COLO829 (cell line): ENCODE measurements around the gene NCAPG2.

Experiments
- DNase-seq: peaks from one replicate; pipeline ENCODE4 v3.0.0; 2012; ENCODE audit warnings: low spot score

NCAPG2 gene, protein sequence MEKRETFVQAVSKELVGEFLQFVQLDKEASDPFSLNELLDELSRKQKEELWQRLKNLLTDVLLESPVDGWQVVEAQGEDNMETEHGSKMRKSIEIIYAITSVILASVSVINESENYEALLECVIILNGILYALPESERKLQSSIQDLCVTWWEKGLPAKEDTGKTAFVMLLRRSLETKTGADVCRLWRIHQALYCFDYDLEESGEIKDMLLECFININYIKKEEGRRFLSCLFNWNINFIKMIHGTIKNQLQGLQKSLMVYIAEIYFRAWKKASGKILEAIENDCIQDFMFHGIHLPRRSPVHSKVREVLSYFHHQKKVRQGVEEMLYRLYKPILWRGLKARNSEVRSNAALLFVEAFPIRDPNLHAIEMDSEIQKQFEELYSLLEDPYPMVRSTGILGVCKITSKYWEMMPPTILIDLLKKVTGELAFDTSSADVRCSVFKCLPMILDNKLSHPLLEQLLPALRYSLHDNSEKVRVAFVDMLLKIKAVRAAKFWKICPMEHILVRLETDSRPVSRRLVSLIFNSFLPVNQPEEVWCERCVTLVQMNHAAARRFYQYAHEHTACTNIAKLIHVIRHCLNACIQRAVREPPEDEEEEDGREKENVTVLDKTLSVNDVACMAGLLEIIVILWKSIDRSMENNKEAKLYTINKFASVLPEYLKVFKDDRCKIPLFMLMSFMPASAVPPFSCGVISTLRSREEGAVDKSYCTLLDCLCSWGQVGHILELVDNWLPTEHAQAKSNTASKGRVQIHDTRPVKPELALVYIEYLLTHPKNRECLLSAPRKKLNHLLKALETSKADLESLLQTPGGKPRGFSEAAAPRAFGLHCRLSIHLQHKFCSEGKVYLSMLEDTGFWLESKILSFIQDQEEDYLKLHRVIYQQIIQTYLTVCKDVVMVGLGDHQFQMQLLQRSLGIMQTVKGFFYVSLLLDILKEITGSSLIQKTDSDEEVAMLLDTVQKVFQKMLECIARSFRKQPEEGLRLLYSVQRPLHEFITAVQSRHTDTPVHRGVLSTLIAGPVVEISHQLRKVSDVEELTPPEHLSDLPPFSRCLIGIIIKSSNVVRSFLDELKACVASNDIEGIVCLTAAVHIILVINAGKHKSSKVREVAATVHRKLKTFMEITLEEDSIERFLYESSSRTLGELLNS

DNA sequence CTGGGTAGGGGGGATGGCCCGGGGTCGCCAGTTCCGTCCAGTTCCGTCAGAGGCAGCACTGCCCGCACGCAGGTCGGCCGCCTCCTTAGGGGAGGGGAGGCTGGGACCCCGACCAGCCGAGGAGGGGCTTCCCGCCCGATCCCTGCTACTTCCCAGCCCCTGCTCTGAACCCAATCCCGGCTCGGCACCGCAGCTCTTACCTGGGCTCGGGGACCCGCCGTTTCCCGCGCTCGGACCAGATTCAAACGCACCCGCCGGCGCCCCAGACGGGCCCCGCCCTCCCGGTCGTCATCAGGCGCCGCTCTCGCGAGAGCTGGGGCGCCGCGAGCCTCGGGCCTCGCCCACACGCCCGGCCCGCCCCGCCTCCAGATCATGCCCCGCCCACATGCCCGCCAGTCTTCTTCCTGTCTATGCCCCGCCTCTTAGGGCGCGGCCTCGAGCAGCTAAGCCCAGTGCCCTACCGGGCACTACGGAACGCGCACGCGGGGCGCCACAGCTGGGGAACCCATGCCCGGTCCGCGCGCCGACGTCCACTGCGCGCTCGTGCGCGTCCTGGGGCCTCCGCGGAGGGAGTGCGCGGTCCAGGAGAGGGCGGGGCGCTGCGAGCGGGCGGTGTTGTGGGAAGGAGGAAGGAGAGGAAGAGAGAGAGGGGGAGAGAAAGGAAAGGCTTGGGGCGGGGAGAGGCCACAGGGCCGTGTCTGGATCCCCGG, at the start of gene NCAPG2:
Gene NCAPG2 (minus strand): TSS at position 281 of the 710 bp plus-strand sequence. CDS start 2,905 bp downstream, outside the sequence.
- DNase-seq = peak; percentile 93

DNA sequence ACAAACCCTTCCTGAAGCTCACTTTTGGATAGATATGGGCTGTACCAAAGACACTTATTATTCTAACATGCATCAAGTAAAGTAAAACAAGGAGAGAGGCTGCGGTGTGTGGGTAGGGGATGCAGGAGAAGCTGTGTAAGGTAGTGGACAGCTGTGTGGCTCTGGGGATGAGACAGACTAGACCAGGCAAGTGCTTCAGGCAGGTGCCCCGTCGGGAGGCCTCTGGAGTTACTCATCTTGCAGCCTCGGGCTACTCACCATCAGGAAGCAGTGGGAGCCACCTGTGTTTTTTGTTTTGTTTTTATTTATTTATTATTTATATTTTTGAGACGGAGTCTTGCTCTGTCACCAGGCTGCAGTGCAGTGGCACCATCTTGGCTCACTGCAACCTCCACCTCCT, 49.3 kb upstream of the NCAPG2 start:
- no peak for DNase-seq

DNA sequence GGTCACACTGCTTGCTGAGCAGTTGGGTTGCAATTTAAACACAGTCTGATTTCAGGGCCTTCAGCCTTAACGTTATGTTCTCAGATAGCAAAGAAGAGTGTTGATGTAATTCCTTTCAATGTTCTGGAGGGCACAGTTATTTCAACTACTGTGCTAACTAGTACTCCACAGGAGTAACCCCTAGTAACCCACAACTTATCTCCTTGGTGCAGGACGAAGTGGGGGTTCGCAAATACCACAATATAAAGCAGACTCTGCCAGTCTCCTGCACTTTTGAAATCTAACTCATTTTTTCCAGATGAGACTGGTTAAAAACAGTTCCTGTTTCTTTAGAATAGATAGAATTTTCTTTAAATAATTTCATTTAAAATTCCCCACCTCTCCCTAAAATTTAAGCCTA, 47.1 kb upstream of the NCAPG2 start:
- DNase-seq = no peak

DNA sequence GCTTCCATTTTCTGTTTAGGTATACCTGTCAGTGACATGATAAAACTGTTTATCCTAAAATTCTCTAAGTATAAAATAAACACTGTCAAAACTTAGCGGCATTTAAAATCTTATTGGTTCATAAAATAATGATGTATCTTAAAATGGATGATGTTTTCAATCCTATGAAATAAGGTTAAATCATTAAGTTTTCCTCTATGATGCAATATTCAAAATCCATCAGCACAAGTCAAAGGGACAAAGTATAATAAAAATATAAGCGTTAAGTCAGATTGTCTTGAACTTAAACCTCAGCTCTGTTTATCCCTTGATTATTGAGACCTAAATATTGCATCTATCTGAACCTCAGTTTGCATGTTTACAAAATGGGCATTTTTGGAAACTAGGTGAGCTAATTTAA, 46.6 kb upstream of the NCAPG2 start:
- no peak for DNase-seq

DNA sequence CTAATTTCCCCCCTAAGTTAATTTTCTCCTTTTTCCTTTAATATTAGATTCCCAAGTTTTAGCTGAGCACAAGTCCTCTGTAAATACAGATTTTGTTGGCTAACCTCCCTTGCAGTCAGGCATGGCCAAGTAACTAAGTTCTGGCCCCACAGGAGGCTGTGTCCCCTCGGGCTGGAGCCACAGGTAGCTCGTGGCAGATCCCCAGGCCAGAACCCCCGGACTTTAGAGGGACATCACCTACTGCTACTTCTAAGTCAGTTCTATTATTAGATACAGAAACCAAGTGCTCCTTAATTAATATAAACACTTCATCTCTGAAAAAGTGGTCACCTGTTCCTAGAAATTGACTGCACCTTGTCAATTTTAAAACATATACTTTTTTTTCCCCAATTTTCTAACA, 46.1 kb upstream of the NCAPG2 start:
- no peak for DNase-seq

DNA sequence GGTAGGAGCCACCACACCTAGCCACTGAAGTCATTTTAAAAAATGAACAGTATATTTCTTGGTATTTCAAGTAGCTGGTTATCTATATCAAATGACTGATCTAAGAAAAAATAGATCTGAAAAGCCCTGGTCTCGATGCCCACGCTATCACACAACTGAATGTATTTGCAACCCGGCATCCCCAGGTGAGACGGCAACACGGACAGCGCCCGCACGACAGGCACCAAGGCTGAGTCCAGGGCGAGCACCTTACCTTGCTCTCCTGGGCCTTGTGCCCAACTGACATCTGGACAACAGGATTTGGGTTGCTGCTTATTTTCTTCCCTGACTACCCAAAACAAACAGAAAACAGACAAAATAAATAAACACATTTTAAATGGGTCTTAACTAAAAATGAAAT, 44.8 kb upstream of the NCAPG2 start:
- DNase-seq = no peak

DNA sequence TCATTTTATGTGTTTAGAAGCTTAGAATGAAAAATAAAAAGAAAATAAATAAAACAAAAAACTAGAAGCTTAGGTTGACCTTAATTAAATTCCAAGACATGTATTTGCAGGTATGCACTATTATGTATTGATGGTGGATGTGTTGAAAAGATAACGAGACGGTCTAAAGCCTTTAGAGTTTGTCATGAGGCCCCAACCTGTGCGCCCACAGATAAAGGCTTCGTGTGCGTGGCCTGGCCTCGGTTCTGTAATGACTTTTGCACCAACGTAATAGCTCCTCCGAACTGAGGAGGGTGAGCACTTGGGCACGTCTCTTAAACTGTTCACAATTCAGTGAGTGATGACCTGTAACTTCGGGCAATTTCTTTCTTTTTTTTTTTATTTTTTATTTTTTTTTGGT, 43.7 kb upstream of the NCAPG2 start:
- DNase-seq = no peak

DNA sequence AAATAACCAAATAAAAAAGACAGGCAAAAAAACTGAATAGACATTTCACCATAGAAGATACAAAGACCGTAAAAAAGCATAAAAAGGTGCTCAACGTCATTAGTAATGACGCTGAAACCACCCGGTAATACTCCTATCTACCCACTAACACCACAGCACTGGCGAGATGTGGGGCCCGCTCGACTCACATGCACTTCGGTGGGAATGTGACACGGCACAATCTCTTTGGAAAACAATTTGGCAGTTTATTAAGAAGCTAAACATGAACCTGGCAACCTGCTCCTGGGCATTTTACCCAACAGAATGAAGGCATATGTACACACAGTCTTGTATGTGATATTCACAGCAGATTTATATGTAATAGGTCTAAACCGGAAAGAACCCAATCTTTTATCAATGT, 42.8 kb upstream of the NCAPG2 start:
- no peak for DNase-seq

DNA sequence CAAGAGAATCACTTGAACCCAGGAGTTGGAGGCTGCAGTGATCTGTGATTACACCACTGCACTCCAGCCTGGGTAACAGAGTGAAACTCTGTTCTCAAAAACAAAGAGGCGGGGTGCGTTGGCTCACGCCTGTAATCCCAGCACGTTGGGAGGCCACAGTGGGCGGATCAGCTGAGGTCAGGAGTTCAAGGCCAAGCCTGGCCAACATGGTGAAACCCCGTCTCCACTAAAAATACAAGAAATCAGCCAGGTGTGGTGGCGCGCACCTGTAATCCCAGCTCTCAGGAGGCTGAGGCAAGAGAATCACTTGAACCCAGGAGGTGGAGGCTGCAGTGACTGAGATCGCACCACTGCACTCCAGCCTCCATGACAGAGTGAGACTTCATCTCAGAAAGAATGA, 42.4 kb upstream of the NCAPG2 start:
- no peak for DNase-seq

DNA sequence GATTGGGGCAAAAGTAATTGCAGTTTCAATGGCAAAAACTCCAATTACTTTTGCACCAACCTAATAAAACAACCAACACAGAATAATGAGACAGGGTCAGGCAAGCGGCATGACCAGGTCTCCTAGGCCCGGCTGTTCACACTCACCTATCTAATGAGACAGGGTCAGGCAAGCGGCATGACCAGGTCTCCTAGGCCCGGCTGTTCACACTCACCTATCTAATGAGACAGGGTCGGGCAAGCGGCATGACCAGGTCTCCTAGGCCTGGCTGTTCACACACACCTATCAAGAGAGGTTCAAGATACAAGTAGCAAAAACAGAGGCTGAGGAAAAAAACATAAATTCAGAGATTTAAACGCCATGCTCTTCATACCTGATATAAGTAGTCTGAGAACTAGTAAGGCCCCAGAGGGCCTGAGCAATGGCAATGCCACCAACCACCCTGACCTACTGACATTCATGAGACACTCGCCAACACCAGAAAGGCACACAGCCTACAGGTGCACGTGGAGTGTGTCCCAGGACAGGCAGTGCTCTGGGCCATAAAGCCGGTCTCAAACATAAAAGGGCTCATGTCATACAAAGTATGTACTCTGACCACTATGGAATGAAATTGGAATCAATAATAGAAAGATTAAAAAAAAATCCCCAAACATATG, 40.6 kb upstream of the NCAPG2 start:
- no peak for DNase-seq

DNA sequence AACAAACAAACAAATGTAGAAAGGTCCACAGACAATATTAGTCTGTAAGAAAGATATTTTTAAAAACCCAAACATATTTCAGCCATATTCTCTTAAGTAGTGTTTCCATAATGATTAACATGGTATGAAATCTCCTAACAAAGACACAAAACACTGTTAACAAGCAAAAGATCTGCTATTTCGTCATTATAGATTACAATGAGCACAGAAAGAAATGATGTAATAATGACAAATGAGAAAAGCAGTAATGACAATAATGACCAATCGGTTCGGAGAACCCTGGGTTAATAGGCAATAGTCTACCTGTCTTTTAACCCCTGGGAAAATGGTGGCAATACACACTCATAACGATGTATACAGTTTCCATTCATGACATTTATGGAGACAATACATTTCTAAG, 39.5 kb upstream of the NCAPG2 start:
- DNase-seq = no peak

DNA sequence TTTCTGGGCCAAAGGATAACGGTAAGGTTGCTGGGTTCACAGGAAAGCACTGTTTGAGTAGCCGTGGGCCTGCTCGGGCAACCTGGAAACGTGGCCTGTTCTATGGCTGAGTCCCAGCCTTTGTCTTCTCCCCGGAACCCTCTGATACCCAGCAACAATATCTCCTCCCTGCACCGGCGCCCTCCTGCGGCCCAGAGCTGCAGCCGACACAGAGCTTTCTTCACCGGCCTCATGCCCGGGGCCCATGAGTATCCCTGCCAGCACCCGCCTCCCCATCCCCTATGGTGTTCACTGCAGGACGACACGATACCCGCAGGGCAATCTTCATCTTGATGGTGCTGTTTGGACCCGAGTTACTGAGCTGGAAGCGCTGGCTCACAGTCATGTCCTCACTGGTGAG, 38.6 kb upstream of the NCAPG2 start:
- DNase-seq = no peak

DNA sequence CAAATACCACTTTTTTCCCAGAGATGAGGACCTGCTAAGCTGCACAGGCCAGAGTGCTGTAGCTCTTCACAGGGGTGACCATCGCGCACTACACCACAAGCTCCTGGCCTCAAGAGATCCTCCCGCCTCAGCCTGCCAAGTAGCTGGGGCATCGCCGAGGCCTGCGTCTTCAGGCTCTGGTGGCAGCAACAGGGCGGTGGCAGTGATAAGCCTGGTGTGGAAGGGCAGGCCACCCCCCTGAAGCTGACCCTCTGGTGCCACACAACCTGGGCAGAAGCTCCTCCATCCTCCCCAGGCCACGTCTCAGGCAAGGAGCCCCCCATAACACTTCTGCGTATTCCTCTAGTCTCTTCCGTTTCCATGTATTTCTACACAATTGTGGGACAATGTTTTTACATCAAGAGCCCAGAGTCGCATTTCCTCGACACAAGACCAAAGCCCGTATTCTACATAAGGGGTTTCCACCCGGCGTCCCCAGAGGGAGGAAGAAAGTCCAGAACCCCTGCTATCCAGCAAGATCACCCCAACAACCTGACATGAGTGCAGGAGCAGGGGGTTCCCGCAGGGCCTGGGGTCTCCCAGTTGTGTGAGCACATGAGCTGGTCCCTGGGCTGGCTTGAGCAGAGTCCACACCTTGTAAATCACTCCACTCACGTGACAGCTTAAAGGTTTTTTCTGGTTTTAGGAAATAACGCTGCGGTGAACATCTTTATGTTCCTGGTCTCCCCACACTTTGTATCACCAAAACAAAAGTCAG, 37.6 kb upstream of the NCAPG2 start:
- no peak for DNase-seq

DNA sequence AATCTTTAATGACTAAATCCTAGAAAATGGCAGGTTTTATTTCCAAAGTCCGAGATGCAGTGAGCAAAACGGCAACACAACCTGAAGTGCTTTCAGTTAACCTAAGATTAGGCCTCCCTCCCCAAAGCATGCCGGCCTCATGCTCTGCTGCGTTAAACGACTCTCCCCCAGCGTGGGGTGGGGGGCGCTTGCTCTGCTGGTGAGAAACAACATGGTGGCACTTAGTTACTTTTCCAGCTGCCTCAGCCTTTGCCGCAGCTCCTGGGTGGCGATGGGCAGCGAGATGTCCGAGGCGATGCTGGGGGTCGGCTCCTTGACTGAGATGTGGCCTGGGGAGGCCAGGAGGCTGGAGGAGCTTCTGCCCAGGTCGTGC, 36.7 kb upstream of the NCAPG2 start:
- DNase-seq = no peak

DNA sequence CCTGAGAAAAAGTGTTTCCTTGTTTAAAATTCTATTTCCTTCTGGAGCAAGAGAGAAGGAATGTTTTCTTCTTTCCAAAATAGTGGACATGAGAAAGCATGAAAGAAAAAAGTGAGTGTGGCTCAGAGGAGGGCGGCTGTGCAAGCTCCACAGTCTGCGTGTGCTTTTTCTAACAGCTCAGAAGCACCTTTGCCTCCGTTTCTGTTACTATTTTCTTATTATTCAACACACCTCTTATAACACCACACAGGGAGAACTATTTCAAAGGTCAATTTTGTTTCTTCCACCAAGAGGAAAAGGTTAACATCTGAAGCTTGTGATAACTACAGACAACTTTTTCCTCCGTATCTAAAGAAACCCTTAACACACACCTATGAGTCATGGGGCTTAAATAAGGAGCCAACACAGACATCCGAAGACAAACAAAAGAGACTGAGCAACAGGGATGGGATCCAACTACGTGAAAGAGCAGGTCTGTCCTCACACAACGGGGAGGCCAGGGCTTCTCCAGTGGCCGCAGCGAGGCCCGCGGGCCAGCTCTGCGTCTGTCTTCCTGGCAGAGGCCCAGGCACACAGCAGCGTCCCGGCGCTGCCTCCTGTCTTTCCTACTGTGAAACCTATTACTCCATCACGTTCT, 36.2 kb upstream of the NCAPG2 start:
- DNase-seq = no peak

DNA sequence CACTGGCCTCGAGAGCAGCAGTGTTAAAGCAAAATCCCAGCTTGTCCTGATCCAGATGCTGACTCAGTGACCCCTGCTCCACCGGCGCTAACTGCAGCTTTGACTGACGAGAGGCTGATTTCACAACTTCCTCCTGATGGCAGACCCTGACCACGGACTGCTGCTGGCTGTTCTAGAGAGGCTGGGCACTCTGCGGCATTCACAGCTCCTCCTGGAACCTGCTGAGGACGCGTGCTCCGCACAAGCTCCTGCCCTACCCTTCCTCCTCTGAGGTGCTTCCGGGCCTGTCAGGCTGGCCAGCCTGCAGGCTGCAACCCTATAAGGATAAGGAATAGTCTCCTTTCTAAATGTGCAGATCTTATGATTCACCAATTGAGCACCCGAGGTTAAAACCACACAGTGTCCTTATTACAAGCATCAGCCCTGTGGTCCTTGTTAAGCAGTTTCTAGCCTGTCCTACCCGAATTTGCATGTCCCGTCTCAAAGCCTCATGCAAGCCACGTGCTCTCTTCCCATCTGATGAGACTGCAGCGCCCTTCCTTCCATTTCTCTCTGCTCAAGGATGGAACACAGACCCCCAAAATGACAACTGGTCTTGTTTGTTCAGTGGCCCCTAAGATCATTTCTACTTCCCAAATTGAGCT, 35.5 kb upstream of the NCAPG2 start:
- DNase-seq = no peak

DNA sequence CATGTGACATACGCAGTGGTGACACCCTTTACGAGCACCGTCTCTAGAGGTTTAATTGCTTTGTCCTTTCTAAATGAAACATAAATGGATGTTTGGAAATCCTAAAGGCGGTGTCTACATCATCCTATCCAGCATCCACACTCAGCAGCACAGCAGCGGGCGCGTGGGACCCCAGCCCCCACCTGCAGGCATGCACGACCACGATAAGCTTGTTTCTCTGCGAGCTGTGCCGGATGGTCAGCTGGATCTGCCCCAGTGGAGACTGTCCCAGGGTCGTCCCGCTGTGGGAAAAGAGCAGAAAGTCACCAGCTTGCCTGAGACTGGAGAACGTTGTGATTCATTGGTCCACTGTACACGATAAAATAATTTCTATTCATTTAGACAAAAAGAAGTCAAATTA, 34.2 kb upstream of the NCAPG2 start:
- no peak for DNase-seq

DNA sequence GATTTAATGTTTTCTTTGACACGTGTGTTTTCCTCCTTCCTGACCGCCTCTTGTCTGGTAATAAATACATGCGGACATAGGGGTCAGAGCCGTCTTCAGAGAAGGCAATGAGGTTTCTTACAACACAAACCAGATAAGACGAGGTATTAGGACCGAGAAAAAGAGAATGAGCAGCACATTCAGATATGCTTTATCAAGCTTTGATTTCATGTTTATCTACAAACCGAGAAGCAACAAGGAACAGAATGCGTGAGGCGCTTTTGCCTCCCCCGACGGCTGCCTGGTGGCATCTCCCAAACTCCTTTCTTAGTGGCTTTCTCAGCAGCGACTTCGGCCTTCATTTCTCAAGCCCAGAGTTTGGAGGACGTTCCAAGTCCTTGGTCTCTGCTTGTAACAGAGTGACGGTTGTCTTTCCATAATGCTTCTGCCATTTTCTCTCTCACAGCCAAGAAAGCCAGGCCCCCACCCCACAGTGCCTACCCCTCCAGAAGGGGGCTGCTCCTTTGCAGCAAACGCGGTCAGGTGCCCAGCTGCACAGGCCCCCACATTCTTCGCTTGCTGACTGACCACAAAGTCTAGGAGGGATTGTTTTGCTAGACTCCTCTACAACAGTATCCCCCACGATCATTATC, 32.6 kb upstream of the NCAPG2 start:
- DNase-seq = no peak

DNA sequence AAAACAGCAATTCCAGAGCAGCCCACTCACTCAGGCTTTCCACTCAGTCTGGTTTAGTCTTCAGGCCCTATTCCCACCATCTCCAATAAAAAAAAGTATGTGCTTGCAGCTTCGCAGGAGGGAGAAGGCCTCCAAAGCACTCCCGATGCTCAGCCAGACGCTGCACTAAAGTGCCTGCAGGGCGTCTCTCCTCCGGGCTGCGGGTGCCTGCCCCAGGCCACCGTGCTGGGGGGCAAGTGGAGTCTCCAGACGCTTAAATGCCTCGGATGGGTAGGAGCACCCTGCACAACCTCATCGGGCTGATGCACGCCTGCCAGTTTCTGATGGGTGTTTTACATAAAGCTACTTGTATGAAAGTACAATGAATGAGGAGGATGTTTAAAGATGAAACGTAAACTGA, 31.3 kb upstream of the NCAPG2 start:
- DNase-seq = no peak
